NCI-H128 (cell line): ENCODE measurements around the gene GCH1.

ENCODE experiments used
- DNase-seq: peaks from one replicate; lab custom pipeline; 2025; ENCODE audit not compliant: unreplicated experiment; lab: John Stamatoyannopoulos, UW

The GCH1 gene

DNA sequence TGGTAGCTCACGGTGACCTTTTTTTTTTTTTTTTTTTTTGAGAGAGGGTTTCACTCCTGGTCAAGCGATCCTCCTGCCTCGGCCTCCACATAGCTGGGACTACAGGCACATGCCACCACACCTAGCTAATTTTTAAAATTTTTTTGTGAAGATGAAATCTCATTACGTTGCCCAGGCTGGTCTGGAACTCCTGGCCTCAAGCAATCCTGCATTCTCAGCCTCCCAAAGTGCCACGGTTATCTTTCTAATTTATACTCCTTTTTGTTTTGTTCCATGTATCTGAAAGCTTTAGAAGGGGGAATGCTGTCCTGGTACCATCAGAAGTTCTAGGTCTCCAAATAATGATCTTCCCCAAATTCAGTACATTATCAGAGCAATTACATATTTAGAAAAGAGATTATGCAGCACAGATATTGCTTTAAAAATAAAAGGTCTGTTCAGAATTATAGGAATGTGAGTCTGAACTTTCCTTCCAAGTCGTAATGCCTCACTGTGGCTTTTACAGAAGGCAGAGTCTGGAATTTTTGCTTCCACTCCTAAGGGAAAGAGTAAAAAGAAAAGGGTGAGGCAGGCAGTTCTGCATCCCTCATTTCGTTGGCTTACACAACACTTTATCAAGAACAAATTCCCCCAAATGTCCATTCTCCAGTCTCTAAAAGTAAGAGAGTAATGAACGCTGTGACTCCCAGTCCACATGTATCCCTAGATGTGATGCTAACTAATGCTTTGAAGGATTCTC is 73.0 kb downstream of the GCH1 start:
- no peak for DNase-seq

GRCh38 chr14:54828037-54828436 is 74.6 kb downstream of the GCH1 start:
- DNase-seq, result no peak

GRCh38 chr14:54823757-54824549 is 78.7 kb downstream of the GCH1 start:
- DNase-seq, result no peak

- DNase-seq, result no peak
These were observed 79.9 kb downstream of the GCH1 start for GRCh38 chr14:54822685-54823084.

GRCh38 chr14:54818201-54819133 is 84.2 kb downstream of the GCH1 start:
- DNase-seq, result peak; percentile 69

GRCh38 chr14:54817506-54817905 is 85.1 kb downstream of the GCH1 start:
- no peak for DNase-seq

- no peak for DNase-seq
These were observed 86.2 kb downstream of the GCH1 start for GRCh38 chr14:54816450-54816849.

DNA sequence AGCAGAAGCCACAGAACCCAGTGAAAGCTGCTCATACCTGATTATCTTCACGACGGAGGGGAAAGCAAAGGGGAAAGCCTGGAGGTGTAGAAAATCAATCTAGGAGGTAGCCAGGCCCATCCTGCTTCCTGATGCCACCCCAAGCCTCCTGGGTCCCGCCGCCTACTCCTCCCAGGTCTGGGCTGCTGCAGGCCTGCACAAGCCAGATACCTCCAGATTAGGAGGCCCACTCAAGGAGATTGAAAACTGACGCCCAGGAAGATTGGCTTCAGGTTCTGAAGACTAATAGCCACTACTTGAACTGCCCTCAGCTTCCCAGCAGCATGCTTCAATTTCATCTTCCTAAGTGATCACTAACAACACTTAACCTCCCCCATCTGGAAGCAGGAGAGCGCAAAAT is 87.1 kb downstream of the GCH1 start:
- no peak for DNase-seq

DNA sequence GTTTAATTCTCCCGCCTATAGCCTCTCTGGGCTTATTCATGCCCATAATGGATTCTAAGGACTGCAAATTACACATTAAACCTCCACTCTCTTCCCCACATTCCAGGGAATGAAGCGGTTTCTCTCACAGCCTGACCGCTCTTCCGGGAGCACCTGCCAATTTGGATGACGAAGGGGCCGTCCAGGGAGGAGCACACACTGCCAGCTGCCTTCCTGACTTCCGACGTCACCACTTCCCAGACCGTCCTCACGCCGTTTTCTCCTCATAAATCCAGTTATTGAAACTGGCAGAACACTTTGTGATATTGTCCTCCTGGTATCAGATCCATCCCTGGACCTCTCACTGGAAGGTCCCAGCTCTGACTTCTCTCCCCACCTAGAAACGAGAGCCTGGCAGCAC is 87.6 kb downstream of the GCH1 start:
- DNase-seq, result no peak

GRCh38 chr14:54814076-54814475 is 88.5 kb downstream of the GCH1 start:
- DNase-seq, result no peak

GRCh38 chr14:54813081-54813480 is 89.5 kb downstream of the GCH1 start:
- DNase-seq, result no peak

DNA sequence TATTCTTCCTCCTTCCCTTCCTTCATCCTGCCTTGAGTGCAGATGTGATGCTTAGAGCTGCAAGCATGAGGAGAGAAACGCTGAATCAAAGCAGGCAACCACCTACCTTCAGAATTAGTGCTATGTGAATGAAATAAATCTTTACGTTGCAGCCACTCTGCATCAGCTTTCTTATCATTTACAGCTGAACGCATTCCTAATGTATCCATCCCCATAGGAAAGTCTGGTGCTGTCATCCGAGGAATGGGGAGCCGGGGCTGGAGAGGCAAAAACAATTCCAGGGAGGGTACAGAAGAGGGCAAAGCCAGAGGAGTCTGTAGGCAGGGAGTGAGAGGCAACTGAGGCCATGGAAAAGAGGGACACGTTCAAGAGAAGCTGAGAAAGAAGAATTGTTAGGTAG is 90.0 kb downstream of the GCH1 start:
- no peak for DNase-seq

DNA sequence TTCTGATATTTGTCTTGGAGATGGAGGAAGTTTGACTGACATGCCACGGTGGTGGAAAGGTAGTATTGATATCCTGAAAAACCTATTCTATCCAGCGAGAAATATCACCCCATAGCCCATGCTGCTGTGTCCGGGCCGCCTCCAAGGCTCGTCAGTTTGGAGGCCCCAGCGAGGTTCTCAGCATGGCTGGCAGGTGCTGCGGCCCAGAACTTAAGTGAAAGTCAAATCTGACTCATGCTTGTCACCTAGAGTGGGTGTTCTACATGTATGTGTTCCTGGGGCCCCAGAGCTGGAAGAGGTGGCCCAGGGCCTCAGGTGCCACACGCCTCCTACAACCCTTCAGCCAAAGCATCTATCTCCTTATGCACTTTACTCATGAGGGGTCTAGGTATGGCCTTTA is 92.9 kb downstream of the GCH1 start:
- DNase-seq, result no peak

GRCh38 chr14:54808326-54809161 is 94.1 kb downstream of the GCH1 start:
- DNase-seq, result no peak

GRCh38 chr14:54807881-54808280 is 94.7 kb downstream of the GCH1 start:
- no peak for DNase-seq

DNA sequence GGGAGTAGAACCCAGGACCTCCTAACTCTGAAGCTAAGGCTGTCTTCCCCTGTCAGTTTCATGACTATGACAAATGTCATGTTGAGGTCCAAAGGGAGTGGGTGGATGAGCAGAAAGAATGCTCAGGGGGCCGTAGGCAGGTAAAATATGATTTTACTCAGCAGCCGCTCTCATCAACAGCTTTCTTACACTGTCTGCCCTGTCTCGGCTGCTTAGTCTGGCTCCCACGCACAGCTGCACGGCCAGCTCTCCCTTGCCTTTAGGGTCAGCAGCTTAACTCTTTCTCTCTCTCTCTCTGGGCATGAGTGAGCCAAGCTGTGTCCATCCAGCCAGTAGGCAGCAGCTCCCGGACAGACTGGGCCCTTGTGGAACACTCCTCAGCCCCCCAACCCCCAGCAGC is 95.2 kb downstream of the GCH1 start:
- no peak for DNase-seq

DNA sequence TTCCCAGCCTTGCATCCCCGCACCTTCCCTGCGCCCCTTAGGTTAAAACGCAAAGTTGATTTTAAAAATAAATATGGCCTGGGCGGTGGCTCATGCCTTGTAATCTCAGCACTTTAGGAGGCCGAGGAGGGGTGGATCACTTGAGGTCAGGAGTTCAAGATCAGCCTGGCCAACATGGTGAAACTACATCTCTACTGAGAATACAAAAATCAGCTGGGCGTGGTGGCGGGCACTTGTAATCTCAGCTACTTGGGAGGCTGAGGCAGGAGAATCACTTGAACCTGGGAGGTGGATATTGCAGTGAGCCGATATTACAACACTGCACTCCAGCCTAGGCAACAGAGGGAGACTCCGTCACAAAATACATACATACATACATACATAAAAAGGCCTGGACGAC is 96.0 kb downstream of the GCH1 start:
- no peak for DNase-seq

DNA sequence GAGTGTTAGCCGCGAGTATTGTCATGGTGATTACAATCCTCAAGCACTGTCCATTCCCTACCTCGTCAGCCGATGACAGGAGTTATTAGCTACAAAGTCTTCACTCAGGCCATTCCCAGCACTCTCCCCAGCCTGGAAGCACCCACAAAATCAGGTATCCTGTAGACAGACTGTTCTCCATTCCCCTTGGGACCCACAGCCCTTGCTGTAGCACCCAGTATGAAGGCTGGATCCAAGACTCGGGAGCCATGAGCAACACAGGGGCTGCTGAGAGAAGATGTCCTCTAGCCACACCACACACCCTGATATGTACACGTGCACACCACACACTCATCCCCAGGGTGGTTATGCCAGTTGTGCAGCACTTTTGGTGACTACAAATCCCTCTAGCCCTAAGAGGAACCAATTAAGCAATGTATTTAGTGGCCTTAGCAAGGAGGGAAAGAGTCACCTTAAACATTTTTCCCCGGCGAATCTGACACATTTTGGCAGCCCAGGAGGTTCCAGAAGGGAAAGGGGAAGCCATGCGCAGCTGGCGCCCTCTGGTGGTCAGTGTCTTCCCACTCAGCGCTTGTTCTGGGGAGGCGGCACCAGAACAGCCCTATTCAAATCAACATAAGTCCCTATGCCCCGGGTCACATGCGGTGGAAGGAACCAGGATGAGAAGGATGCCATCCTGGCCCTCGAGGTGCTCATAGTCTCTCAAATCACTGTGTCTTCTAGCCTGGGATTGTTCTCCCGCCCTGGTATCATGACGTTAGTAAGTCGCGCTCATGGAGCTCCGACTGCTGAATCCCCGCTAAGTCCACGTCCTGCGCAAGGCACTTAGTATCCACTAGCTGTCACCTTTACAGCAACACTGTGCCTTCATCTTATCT is 96.9 kb downstream of the GCH1 start:
- peak; percentile 50 for DNase-seq

- no peak for DNase-seq
These were observed 97.6 kb downstream of the GCH1 start for GRCh38 chr14:54805070-54805444.
